Kidney (tissue), 14 donors: ENCODE results near the gene TMEM43. TPM values are rescaled to one million over a fixed set of nuclear protein-coding genes. Genes with fewer than 3 reads are reported as not detected.

Experiments used
- DNase-seq, 5 donors: peaks; one replicate each; pipeline ENCODE4 v3.0.0-alpha.2; 2013 to 2020
- FAIRE-seq: peaks from 2 replicates; lab custom pipeline; 2012; peaks lifted over from hg19 to GRCh38; lab: Jason Lieb, UNC
- H3K27ac ChIP-seq, 2 donors: one replicate each; pipeline ENCODE4 v1.7.0; 2013; ENCODE audit warnings: low read depth in 2 of 2, low read length in 2 of 2, inconsistent platforms in 1 of 2
- H3K27me3 ChIP-seq: one replicate; pipeline ENCODE4 v1.7.1; 2013; ENCODE audit warnings: low read length, inconsistent platforms; ENCODE audit not compliant: control insufficient read depth, insufficient read depth
- H3K36me3 ChIP-seq, 3 donors: one replicate each; pipeline versions ENCODE4 v1.7.0 to v1.7.1; 2013; ENCODE audit warnings: low read length in 3 of 3, control low read depth in 1 of 3, inconsistent platforms in 1 of 3; ENCODE audit not compliant: insufficient read depth in 3 of 3, control insufficient read depth in 2 of 3
- H3K4me1 ChIP-seq, 3 donors: one replicate each; pipeline versions ENCODE4 v1.7.0 to v1.7.1; 2013; ENCODE audit warnings: low read length in 3 of 3, inconsistent platforms in 1 of 3, low read depth in 1 of 3; ENCODE audit not compliant: control insufficient read depth in 2 of 3, insufficient read depth in 2 of 3
- H3K4me3 ChIP-seq, 3 donors: one replicate each; pipeline versions ENCODE4 v1.7.0 to v1.8.1; 2013; ENCODE audit warnings: low read length in 3 of 3, control low read depth in 1 of 3, inconsistent platforms in 1 of 3
- H3K9ac ChIP-seq, 3 donors: one replicate each; pipeline versions ENCODE4 v1.7.0 to v1.7.1; 2013; ENCODE audit warnings: low read length in 3 of 3, control low read depth in 1 of 3, inconsistent platforms in 1 of 3
- H3K9me3 ChIP-seq, 3 donors: one replicate each; pipeline versions ENCODE4 v1.7.0 to v1.7.1; 2013; ENCODE audit warnings: low read length in 3 of 3, control low read depth in 1 of 3, inconsistent platforms in 1 of 3; ENCODE audit not compliant: control insufficient read depth in 2 of 3, insufficient read depth in 1 of 3
- CTCF ChIP-seq: IDR thresholded peaks from 3 replicates; pipeline ENCODE4 v1.5.1; 2012; ENCODE audit warnings: mild to moderate bottlenecking, moderate library complexity, borderline replicate concordance; ENCODE audit not compliant: insufficient read depth; ENCODE audit errors: extremely low read depth
- intact Hi-C: fragments of 100-400 bp; cut with DNase I; formaldehyde crosslinking; loops from one replicate; pipeline ENCODE4 v1.11.1; 2022
- polyA plus RNA-seq: library from polyadenylated mRNA; stranded (reverse); fragments of 350-450 nt; fragmentation: Illumina TruSeq; extraction: RNeasy Lipid Tissue Mini Kit (QIAGEN cat#74804); gene quantifications from one replicate; pipeline ENCODE4 v1.2.3, GENCODE V29; 2014; ENCODE audit warnings: low read depth, low replicate concordance; ENCODE audit not compliant: insufficient read depth
- total RNA-seq: library from RNA; stranded (reverse); fragmentation: NEBNext Ultra II Directional; extraction: Animal tissue kit (Norgen Biotek cat#: 25700); gene quantifications from one replicate; pipeline ENCODE4 v1.2.1, GENCODE V29; 2021
- donor health status: control.
- donor health status: control.
- donor health status: control.
- donor health status: control.
- donor health status: control.
- donor health status: DM: yes; HTN: yes; CAD: no.
- donor health status: Normal renal cell carcinoma (clear cell type).

The TMEM43 gene
- total and polyA plus RNA-seq, 2 donors from 2014 or later: 27.6 to 86.5 TPM

GRCh38 chr3:14113965-14114635 lies 10.8 kb upstream of the TMEM43 start:
- FAIRE-seq: no peak
- H3K4me1 ChIP-seq: peaks cover 2 to 24% (median 11%) of the 10 kb centered on the region in 3 donors
- intact Hi-C loops: no loop called here

DNA sequence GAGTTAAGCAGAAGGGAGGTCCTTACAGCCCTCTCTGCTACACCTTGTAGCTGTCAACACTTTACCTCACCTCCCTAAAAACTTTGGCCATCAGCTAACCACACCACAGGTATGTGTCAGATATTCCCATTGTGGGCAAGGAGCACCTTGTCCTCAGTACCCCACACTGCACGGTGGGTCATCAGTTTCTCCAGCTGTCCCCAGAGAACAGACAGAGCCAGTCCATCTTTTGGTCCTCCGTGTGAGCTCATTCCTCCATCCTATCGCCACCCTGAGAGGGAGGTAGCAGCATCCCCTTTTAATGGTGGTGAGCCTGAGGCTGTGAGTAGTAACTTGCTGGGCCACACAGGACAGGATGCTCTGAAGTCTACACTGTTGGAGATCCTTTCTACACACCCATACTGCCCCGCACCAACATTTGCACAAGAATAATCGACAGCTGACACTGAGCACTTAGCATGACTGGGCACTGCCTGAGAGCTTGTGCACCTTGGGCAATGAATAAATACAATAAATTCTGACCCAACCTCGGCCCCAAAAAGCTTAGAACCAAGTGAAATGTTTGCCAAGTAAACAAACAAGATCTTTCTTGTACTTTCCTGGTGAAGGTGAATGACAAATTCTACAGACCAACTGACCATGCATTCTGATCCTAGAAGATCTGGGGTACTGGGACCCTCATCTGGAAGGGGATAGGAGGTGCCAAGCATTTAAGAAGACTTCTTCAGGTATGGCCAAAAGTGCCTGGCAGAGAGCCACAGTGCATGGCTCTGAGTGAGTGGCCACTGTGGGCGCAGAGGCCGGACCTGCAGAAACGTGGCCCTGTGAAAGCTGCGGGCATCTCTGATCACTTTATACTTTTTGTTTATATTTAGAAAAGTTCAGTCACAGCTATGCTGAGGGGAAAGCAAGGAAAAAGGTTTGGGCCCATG lies 7.1 kb upstream of the TMEM43 start:
- intact Hi-C loops: no loop called here
- H3K27ac ChIP-seq: no peak overlapping the region
- no peak for TF ChIP-seq CTCF
- no peak overlapping the region for H3K4me3 ChIP-seq
- no peak for FAIRE-seq
- DNase-seq: no peak
- no peak overlapping the region for H3K9ac ChIP-seq
- no peaks in the 10 kb centered on the region for H3K27me3 ChIP-seq
- no peaks in the 10 kb centered on the region for H3K9me3 ChIP-seq
- peaks cover 3 to 18% (median 16%) of the 10 kb centered on the region in 3 donors for H3K36me3 ChIP-seq
- H3K4me1 ChIP-seq: peaks cover 2 to 32% (median 27%) of the 10 kb centered on the region in 3 donors

More at GRCh38 chr3:14113965-14114635, 10.8 kb upstream of the TMEM43 start:
- Histone ChIP-seq H3K9ac (no peak overlapping the region), H3K27ac (no peak overlapping the region), H3K4me3 (no peak overlapping the region), H3K9me3 (no peaks in the 10 kb centered on the region), H3K27me3 (no peaks in the 10 kb centered on the region), H3K36me3 (peaks cover 3 to 27% (median 17%) of the 10 kb centered on the region in 3 donors)
- DNase-seq: peak in 3 of 5 donors; percentile 31 to 66 (median 54)
- peak; percentile 28 for TF ChIP-seq CTCF

- intact Hi-C loops: no loop called here
- H3K36me3 ChIP-seq: peaks cover 3 to 12% (median 12%) of the 10 kb centered on the region in 3 donors
- H3K9ac ChIP-seq: no peak overlapping the region
- no peaks in the 10 kb centered on the region for H3K9me3 ChIP-seq
- H3K4me1 ChIP-seq: peaks cover 2 to 31% (median 31%) of the 10 kb centered on the region in 3 donors
- FAIRE-seq: no peak
- H3K27ac ChIP-seq: peak overlapping the region; percentile 15 to 50
- DNase-seq: peak in 1 of 5 donors; percentile 39
- no peak for TF ChIP-seq CTCF
- no peak overlapping the region for H3K4me3 ChIP-seq
- no peaks in the 10 kb centered on the region for H3K27me3 ChIP-seq
Observed at GRCh38 chr3:14118400-14119381, 6.2 kb upstream of the TMEM43 start.
